HG03439 (cell line): ENCODE results near the gene POU6F1.
A peak's percentile ranks its signal among the peaks of the same experiment; 100 is the strongest.
"Not testable (repeated sequence)": the region's sequence is repeated elsewhere in the genome, so short reads cannot be mapped to it uniquely, and the experiment has no call there.

ENCODE experiments used
- ATAC-seq: cut with Tn5 transposase; IDR thresholded peaks from one replicate; pipeline ENCODE4 v1.9.1; 2021; ENCODE audit warnings: mild to moderate bottlenecking, moderate library complexity; ENCODE audit not compliant: unreplicated experiment

Gene POU6F1

DNA sequence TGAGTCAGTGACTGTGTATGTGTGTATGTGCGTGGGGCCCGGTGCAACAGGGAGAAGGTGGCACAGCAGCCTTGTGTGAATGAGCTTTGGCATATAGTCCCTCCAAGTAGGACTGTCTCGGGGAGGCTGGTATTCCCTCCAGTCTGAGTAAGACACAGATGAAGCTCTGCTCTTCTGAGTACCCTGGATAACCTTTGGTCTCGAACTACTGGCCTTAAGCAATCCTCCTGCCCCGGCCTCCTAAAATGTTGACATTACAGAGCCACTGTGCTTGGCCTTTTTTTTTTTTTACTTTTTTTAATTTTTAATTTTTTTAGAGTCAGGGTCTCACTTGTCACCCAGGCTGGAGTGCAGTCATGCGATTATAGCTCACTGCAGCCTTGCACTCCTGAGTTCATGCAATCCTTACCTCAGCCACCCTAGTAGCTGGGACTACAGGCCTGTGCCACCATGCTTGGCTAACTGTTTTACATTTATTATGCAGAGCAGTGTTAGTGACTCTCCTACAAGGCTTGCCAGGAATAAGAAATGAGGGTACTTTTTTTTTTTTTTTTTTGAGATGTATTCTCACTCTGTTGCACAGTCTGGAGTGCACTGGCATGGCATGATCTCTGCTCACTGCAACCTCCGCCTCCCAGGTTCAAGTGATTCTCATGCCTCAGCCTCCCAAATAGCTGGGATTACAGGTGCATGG, 11.4 kb upstream of the POU6F1 start:
- no peak for ATAC-seq

DNA sequence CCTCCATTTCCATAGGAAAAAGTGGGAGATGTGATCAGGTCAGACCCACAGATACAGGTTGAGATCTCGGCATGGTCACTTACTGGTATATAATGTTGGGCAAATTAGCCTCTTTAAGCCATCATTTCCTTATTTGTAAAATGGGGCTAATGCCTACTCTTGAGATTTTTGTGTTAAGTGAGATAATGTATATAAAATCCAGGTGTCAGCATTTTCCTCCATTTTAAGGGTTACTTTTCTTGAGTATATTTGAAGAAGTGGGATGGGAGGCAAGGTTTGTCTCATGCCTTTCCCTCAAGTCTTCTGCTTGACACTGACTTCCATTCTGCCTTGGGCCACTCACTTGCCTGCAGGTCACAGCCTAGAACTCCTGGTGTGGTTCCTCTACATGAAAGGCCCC, 10.1 kb upstream of the POU6F1 start:
- no peak for ATAC-seq

DNA sequence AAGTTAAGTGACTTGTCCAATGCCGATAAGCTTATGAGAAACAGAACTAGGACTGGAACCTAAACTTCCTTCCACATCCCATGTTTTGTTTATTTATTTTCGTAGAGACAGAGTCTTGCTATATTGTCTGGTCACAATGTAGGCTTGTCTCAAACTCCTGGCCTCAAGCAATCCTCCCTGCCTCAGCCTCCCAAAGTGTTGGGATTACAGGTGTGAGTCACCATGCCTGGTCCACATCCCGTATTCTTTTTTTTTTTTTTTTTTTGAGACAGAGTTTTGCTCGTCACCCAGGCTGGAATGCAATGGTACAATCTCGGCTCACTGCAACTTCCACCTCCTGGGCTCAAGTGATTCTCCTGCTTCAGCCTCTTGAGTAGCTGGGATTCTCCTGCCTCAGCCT, 9.2 kb upstream of the POU6F1 start:
- not testable (repeated sequence) for ATAC-seq

- ATAC-seq: no peak
These were observed 7.9 kb upstream of the POU6F1 start for GRCh38 chr12:51225771-51226170.

- ATAC-seq: no peak
These were observed 7.4 kb upstream of the POU6F1 start for GRCh38 chr12:51225234-51225633.

- no peak for ATAC-seq
These were observed 6.8 kb upstream of the POU6F1 start for GRCh38 chr12:51224625-51225024.

DNA sequence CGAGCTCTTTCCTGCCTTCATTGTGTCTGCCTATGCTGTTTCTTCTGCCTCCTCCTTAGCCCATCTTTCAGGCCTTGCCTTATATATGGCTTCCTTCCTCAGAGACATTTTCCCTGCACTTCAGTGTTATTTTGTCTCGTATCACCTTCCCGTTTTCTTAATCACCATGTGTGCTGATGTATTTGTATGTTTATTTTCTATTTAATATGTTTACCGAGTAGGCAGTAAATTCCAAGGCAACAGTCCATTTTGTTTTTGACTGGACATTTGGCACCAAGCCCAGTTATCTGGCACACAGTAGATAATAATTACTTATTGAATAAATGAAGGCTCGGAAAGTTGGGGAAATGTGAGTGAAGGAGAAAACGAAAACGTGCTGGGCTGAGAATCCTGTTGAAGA, 4.6 kb upstream of the POU6F1 start:
- no peak for ATAC-seq

GRCh38 chr12:51219857-51220256, 2.0 kb upstream of the POU6F1 start:
- ATAC-seq: not testable (repeated sequence)

DNA sequence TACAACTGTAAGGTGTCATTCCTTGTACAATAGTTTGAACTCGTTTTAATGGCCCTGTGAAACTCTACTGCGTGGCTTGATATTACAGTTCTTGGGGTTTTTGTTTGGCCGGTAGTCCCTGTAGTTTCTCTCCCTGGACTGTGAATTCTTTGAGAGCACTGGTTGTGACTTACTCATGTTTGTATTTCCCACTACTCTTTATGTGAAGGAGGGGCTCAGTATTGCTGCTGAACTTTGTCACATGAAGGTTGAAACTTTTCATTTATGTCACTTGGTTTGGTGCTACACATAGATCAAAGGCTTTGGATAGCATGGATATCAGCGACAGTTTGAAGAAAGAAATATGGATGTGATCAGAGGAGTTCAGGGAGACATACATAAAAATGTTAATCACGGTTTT, 1.5 kb upstream of the POU6F1 start:
- ATAC-seq: no peak

- no peak for ATAC-seq
These were observed 822 bp upstream of the POU6F1 start for GRCh38 chr12:51218607-51219161.

DNA sequence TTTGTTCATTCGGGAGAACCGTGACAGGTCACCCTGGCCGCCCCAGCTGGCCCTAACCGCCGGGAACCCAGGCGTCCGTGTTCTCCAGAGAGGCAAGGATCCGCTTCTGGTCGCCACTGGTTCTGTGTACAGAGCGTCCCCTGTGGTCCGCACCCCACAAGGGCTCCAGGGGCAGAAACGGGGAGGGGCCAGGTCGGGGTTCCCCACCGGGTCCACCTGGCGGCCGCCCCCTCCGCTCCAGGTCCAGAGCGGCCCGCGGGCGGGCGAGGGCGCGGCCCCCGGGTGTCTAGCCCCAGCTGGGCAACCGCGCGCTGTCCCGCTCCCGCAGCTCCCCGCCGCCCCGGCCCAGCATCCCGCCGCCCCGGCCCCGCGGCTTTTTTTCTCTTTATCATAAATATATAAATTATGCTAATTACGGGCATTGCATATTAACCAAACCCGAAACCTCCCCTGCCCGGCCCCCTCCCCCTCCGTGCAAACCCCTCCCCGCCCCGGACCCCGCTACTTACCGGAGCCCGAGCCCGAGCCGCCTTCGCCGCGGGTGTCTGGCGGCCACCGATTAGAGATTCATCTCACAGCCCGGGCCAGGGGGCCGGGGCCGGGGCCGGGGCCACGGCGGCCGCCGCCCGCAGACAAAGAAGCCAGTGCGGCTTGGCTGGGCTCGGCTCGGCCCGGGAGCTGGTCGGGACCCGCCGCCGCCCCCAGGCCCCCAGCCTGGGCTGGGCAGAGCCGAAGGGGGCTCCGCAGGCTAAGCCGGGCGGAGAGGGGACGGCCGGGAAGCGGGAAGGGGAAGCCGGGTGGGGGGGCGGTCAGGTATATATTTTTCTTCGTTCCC, 512 bp downstream of the POU6F1 start:
- ATAC-seq: peak; percentile 31

- no peak for ATAC-seq
These were observed 1.2 kb downstream of the POU6F1 start for GRCh38 chr12:51216642-51217041.

DNA sequence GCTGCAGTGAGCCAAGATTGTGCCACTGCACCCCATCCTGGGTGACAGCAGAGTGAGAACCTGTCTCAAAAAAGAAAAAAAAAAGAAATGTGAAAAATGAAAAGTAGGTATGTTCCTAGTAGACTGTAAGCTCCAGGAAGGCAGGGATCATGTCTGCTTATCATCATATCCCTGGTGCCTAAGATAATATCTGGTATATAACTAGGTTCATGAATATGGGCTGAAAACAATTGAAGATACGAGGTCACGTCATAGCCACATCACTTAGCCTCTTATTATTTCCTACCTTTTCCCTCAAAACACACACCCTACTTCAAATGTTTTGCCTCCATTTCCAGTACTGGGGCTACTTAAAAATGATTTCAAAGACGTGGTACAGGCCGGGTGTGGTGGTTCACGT, 3.0 kb downstream of the POU6F1 start:
- no peak for ATAC-seq

DNA sequence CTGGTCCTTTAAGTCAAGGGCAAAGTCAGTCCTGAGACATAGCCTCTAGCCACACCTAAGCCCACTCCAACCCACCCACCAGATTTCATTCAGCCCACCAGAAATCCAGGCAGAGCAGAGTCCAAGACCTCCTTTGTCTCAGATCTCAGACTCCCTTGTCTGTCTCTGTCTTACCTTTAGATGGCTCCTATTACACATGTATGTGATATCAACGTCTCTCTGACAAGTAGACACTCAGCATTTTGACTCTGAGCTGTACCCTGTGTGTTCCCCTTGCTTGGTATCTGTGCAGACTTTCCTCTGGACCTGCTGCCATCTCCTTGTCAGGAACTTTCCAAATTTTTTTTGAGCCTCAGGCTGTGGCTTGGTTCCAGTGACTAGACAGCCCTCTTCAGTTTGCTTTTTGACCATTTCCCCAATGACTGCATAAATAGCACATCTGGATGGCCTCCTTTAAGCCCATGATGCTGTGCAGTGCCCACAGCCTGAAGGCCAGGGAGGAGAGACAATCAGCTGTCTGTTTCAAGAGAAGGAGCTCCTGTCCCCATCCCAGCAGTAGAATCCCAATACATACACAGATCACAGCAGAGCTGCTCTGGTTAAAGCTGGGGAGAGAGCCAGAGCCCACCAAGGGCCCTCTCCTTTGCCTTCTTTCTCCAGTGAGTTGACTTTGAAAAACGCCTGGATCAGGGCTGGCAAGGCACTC, 7.0 kb downstream of the POU6F1 start:
- ATAC-seq: no peak

DNA sequence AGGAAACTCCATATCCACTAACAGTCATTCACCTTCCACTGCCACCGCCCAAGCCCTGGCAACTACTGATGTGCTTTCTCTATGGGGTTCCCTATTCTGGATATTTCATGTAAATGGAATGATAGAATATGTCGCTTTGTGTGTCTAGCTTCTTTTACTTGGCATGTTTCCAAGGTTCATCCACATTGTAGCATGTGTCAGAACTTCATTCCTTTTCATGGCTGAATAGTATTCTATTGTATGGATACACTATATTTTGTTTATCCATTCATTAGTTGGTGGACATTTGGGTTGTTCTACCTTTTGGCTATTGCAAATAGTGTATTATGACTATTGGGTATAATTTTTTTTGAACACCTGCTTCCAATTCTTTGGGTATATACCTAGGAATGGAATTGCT, 8.6 kb downstream of the POU6F1 start:
- ATAC-seq: no peak

GRCh38 chr12:51208016-51208660, 9.7 kb downstream of the POU6F1 start:
- ATAC-seq: no peak

GRCh38 chr12:51205350-51205749, 12.5 kb downstream of the POU6F1 start:
- ATAC-seq: no peak

GRCh38 chr12:51202718-51203117, 15.1 kb downstream of the POU6F1 start:
- no peak for ATAC-seq

- no peak for ATAC-seq
These were observed 17.1 kb downstream of the POU6F1 start for GRCh38 chr12:51200806-51201205.

GRCh38 chr12:51200156-51200555, 17.7 kb downstream of the POU6F1 start:
- ATAC-seq: no peak

GRCh38 chr12:51199366-51199945, 18.4 kb downstream of the POU6F1 start:
- no peak for ATAC-seq
